Heart left ventricle (tissue), 16 donors: Measurements from ENCODE around the gene PRDM10. TPM values are rescaled to one million over a fixed set of nuclear protein-coding genes. Genes with fewer than 3 reads are reported as not detected.

Experiments
- ATAC-seq, 4 donors: fragments of 200-7000 bp; cut with Tn5 transposase; one replicate each; pipeline ENCODE4 v1.9.1; 2020 to 2022; ENCODE audit warnings: moderate library complexity in 4 of 4, mild to moderate bottlenecking in 3 of 4, moderate number of reproducible peaks in 1 of 4
- DNase-seq, 5 donors: peaks; one replicate each; pipeline ENCODE4 v3.0.0-alpha.2; 2020
- H3K27ac ChIP-seq, 12 donors: fragments of 200-600 bp; sonication (generic) in 4 of 12; one replicate each; pipeline versions ENCODE4 v1.5.0 to v1.8.0; 2016 to 2022; ENCODE audit warnings: mild to moderate bottlenecking in 2 of 12
- H3K27me3 ChIP-seq, 9 donors: fragments of 200-600 bp; sonication (generic) in 2 of 9; one replicate each; pipeline versions ENCODE4 v1.5.1 to v1.8.0; 2016 to 2022; ENCODE audit warnings: mild to moderate bottlenecking in 3 of 9
- H3K36me3 ChIP-seq, 9 donors: fragments of 200-600 bp; sonication (generic) in 2 of 9; one replicate each; pipeline versions ENCODE4 v1.5.0 to v1.8.0; 2018 to 2022; ENCODE audit warnings: mild to moderate bottlenecking in 2 of 9
- H3K4me1 ChIP-seq, 12 donors: fragments of 200-600 bp; sonication (generic) in 4 of 12; one replicate each; pipeline versions ENCODE4 v1.5.0 to v1.8.0; 2016 to 2022; ENCODE audit warnings: mild to moderate bottlenecking in 3 of 12
- H3K4me3 ChIP-seq, 12 donors: fragments of 200-600 bp; sonication (generic) in 4 of 12; one replicate each; pipeline versions ENCODE4 v1.5.0 to v1.8.0; 2017 to 2022; ENCODE audit warnings: mild to moderate bottlenecking in 9 of 12, moderate library complexity in 4 of 12
- H3K9me3 ChIP-seq, 12 donors: fragments of 200-600 bp; sonication (generic) in 4 of 12; one replicate each; pipeline versions ENCODE4 v1.5.0 to v1.8.0; 2016 to 2022; ENCODE audit warnings: mild to moderate bottlenecking in 1 of 12
- CTCF ChIP-seq, 12 donors: fragments of 200-600 bp; sonication (generic) in 4 of 12; IDR thresholded peaks; one replicate each; pipeline versions ENCODE4 v1.5.0 to v1.8.0; 2018 to 2022; ENCODE audit warnings: antibody characterized with exemption in 12 of 12, mild to moderate bottlenecking in 5 of 12
- POLR2A ChIP-seq, 2 donors: fragments of 450-650 bp; IDR thresholded peaks; one replicate each; pipeline ENCODE4 v1.6.1; 2017; ENCODE audit warnings: antibody characterized with exemption in 2 of 2, mild to moderate bottlenecking in 2 of 2, moderate library complexity in 2 of 2
- WGBS, 4 donors: extraction: QIAGEN DNeasy Blood & Tissue Kit in 2 of 4; methylation state at CpG; one replicate each; pipeline versions ENCODE4 v1.1.5 to v1.1.7; 2013 to 2018; 5-methylcytosine and 5-hydroxymethylcytosine counted together
- intact Hi-C, 10 donors: fragments of 100-400 bp; cut with DNase I; formaldehyde crosslinking; loops; one replicate each; pipeline versions ENCODE4 v1.11.1 to v1.14.2; 2022
- polyA plus RNA-seq, 2 donors: library from polyadenylated mRNA; stranded (reverse); fragments of 200-250 nt; gene quantifications; one replicate each; pipeline ENCODE4 v1.2.3, GENCODE V29; 2013
- total RNA-seq, 9 donors: library from RNA; depleted of rRNA in 2 of 9; stranded (reverse); fragments of >200 nt in 2 of 9; fragmentation: NEBNext Ultra II Directional in 3 of 9; extraction: Animal tissue kit (Norgen Biotek cat#: 25700) in 3 of 9; gene quantifications; one replicate each; pipeline versions ENCODE4 v1.1.0 to v1.2.4, GENCODE V29; 2016 to 2023
- donor health status: ischemic (EF 13 %, LVEDD 7.1; RV severe dilation, severe dysfunction).
- donor health status: healthy with polysubstance abuse.
- donor health status: DM: no; HTN: yes; CAD: no.
- donor health status: DM: no; HTN: no; CAD: no.
- donor health status: ischemic (EF 25% LVEDD 6.9; RV normal size, moderate dysfunction).
- donor health status: ischemic (EF 25% LVEDD 5.7; RV mildly dilated, moderate dysfunction).
- donor health status: healthy.
- donor health status: DM: yes; HTN: yes; CAD: no.
- donor health status: ischemic (EF 35%, LVEDD 5.7; RV mildly dilated, moderate dysfunction).
- donor health status: nonischemic (EF 11% LVEDD 7.7; RV severe dilation, severe dysfunction).
- donor health status: DM: yes; HTN: yes; CAD: no.
- donor health status: PGD.
- donor health status: ischemic (EF 29% LVEDD 5.4; RV normal size, mild dysfunction).
- donor health status: nonischemic (EF 23%, LVEDD 6.1; RV moderate dilation, normal function).

The PRDM10 gene
- total and polyA plus RNA-seq, 11 donors: 1.6 to 6.8 (median 4.4) TPM

DNA sequence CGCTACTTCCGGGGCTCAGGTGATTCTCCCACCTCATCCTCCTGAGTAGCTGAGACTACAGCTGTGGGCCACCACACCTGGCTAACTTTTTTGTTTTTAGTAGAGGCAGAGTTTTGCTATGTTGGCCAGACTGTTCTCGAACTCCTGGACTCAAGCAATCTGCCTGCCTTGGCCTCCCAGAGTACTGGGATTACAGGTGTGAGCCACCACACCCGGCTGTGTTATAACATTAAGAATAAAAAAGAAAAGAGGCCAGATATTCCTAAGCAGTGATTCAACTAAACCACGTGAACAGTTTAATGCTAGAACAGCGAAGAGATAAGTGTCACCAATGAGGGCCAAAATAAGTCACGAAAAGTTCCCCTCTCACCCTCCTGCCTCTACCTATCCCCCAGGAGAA lies 3.7 kb downstream of the PRDM10 start:
- no peak overlapping the region for H3K4me3 ChIP-seq
- WGBS, 4 donors: 90 to 98% (median 97%) methylated on average over 7 of the region's 7 CpGs
- ATAC-seq: no peak
- no peaks in the 10 kb centered on the region for H3K27me3 ChIP-seq
- no peak overlapping the region for H3K27ac ChIP-seq
- peaks cover 0 to 3% (median 0%) of the 10 kb centered on the region in 9 donors for H3K36me3 ChIP-seq
- H3K4me1 ChIP-seq: peaks cover 2 to 37% (median 26%) of the 10 kb centered on the region in 12 donors
- no peak for TF ChIP-seq POLR2A (IDR thresholded peaks at IDR 0.05)
- TF ChIP-seq CTCF (IDR thresholded peaks at IDR 0.05): no peak
- no peak for DNase-seq
- intact Hi-C loops: loop anchor here in 3 of 10 donors (10.0 kb wide), 3 partner anchors 64 to 136 kb away; no protein-coding TSS in a partner anchor
- no peaks in the 10 kb centered on the region for H3K9me3 ChIP-seq

DNA sequence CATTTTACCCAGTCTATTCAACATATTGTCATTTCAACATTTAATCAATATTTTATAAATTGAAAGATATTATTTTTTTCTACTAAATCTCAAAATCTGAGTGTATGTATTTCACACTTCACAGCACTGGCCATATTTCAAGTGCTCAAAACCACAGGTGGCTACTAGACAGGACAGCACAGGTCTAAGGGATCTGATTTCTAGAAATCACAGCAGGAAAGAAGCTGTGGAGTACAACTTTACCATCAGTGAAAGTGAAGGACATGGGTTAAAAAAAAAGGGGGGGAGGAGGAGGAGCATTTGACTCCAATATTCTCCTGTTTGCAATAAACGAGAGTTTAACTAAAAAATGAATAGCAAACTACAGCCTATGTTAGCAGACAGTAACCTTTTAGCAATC lies 4.5 kb downstream of the PRDM10 start:
- TF ChIP-seq CTCF (IDR thresholded peaks at IDR 0.05): no peak
- TF ChIP-seq POLR2A (IDR thresholded peaks at IDR 0.05): no peak
- 48 to 60% (median 51%) methylated on average over 1 of the region's 1 CpG for WGBS, 4 donors
- ATAC-seq (no peak), DNase-seq (no peak)
- intact Hi-C loops: loop anchor here in 3 of 10 donors (10.0 kb wide), 3 partner anchors 63 to 137 kb away; no protein-coding TSS in a partner anchor
- Histone ChIP-seq H3K4me3 (no peak overlapping the region), H3K27me3 (no peaks in the 10 kb centered on the region), H3K36me3 (peaks cover 0 to 3% (median 0%) of the 10 kb centered on the region in 9 donors), H3K27ac (no peak overlapping the region), H3K4me1 (peaks cover 2 to 33% (median 22%) of the 10 kb centered on the region in 12 donors), H3K9me3 (no peaks in the 10 kb centered on the region)

DNA sequence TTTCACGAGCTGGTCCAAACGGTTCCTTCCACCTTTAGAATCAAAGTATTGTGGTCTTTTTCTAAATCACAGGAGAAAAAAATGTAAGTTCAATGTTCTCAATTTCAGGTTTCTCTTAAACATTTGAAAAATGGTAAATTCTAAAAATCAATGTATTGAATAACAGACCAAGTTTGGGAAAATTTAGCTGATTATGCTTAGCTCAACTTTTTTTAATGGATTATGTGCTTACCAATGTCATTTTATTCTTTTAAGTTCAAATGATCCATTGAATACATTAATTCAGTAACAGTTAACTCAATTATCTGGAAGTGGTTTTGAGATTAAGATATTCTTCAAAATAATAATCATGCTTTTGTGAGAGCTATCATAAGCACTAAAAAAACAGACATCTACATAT lies 5.1 kb downstream of the PRDM10 start:
- no peak for ATAC-seq
- no peak for DNase-seq
- Histone ChIP-seq H3K27ac (no peak overlapping the region), H3K36me3 (peaks cover 0 to 3% (median 0%) of the 10 kb centered on the region in 9 donors), H3K4me3 (no peak overlapping the region), H3K27me3 (no peaks in the 10 kb centered on the region), H3K4me1 (peaks cover 2 to 34% (median 22%) of the 10 kb centered on the region in 12 donors), H3K9me3 (no peaks in the 10 kb centered on the region)
- intact Hi-C loops: loop anchor here in 3 of 10 donors (10.0 kb wide), 3 partner anchors 63 to 137 kb away; no protein-coding TSS in a partner anchor
- TF ChIP-seq POLR2A (IDR thresholded peaks at IDR 0.05): no peak
- no peak for TF ChIP-seq CTCF (IDR thresholded peaks at IDR 0.05)
- WGBS, 4 donors: 86 to 93% (median 89%) methylated on average over 2 of the region's 2 CpGs

DNA sequence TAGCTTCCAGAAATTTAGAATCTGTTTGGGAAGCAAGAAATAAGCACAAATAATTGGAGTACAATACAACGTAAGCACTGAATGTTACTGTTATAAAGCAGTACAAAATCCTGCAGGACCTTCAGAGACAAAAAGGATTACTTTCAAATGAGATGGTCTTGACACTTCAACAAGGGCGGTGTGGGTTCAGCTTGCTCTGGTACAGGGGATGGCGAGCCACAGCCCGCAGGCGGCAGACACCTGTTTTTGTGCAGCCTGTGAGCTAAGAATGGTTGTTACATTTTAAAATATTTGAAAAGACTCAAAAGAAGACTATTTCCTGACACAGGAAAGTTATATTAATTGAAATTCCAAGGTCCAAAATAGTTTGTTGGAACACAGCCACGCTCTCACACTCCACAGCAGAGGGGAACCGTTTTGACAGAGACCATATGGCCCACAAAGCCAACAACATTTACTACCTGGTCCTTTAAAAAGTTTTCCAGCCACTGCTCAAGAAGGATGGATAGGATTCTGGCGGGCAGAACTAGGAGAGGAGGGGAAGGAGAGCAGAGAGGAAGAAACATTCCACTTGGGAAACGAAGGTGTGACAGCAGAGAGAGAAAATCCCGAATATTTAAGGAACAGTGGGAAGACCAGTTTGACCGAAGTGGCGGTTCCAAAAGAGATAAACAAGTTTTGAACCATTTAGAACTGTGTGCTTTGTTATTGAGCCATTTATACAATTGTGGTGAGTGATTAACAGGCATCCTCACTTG lies 6.3 kb downstream of the PRDM10 start:
- Histone ChIP-seq H3K4me3 (no peak overlapping the region), H3K27ac (peak overlapping the region in 1 of 12 donors; percentile 34), H3K9me3 (no peaks in the 10 kb centered on the region), H3K36me3 (peaks cover 0 to 3% (median 0%) of the 10 kb centered on the region in 9 donors), H3K27me3 (no peaks in the 10 kb centered on the region), H3K4me1 (peaks cover 2 to 37% (median 24%) of the 10 kb centered on the region in 12 donors)
- 28 to 40% (median 34%) methylated on average over 12 of the region's 12 CpGs for WGBS, 4 donors
- DNase-seq (peak in 1 of 5 donors; percentile 21), ATAC-seq (peak in 2 of 4 donors; percentile 26 to 36)
- intact Hi-C loops: loop anchor here in 3 of 10 donors (10.0 kb wide), 3 partner anchors 61 to 139 kb away; no protein-coding TSS in a partner anchor
- TF ChIP-seq POLR2A (IDR thresholded peaks at IDR 0.05) (no peak), CTCF (IDR thresholded peaks at IDR 0.05) (no peak)
